Trophoblast cell (in vitro differentiated cells and primary cell): ENCODE results near the gene UAP1. TPM values are rescaled to one million over a fixed set of nuclear protein-coding genes. Genes with fewer than 3 reads are reported as not detected.

ENCODE experiments used
- DNase-seq, 2 donors: peaks; one replicate each; pipeline ENCODE4 v3.0.0-alpha.2; 2016
- H2AFZ ChIP-seq: 2 replicates; pipeline ENCODE4 v1.6.1; 2013; ENCODE audit warnings: low read length, moderate library complexity, mild to moderate bottlenecking; ENCODE audit not compliant: insufficient read depth, poor library complexity
- H2AK5ac ChIP-seq: 2 replicates; pipeline ENCODE4 v1.6.1; 2013; ENCODE audit warnings: mild to moderate bottlenecking, low read length
- H2BK120ac ChIP-seq: 2 replicates; pipeline ENCODE4 v1.6.1; 2013; ENCODE audit warnings: low read length, mild to moderate bottlenecking, moderate library complexity; ENCODE audit not compliant: insufficient read depth, poor library complexity
- H2BK12ac ChIP-seq: 2 replicates; pipeline ENCODE4 v1.6.1; 2013; ENCODE audit warnings: mild to moderate bottlenecking, low read length, moderate library complexity
- H2BK5ac ChIP-seq: 2 replicates; pipeline ENCODE4 v1.6.1; 2013; ENCODE audit warnings: low read length, low read depth, moderate library complexity, mild to moderate bottlenecking; ENCODE audit not compliant: poor library complexity
- H3K14ac ChIP-seq: 2 replicates; pipeline ENCODE4 v1.6.1; 2013; ENCODE audit warnings: mild to moderate bottlenecking, low read length
- H3K18ac ChIP-seq: 2 replicates; pipeline ENCODE4 v1.6.1; 2013; ENCODE audit warnings: mild to moderate bottlenecking, low read length
- H3K23ac ChIP-seq: 2 replicates; pipeline ENCODE4 v1.6.1; 2013; ENCODE audit warnings: low read length
- H3K27ac ChIP-seq: 2 replicates; pipeline ENCODE4 v1.5.1; 2013; ENCODE audit warnings: low read depth, mild to moderate bottlenecking, inconsistent platforms, low read length, moderate library complexity
- H3K27me3 ChIP-seq: 2 replicates; pipeline ENCODE4 v1.6.1; 2013; ENCODE audit warnings: inconsistent platforms, mild to moderate bottlenecking, low read length, moderate library complexity; ENCODE audit not compliant: insufficient read depth
- H3K36me3 ChIP-seq, 2 experiments: 1 replicate in 1 of 2; 2 replicates in 1 of 2; pipeline ENCODE4 v1.6.1; 2013; ENCODE audit warnings: low read length in 2 of 2, mild to moderate bottlenecking in 2 of 2, moderate library complexity in 1 of 2; ENCODE audit not compliant: insufficient read depth in 2 of 2, control insufficient read depth in 1 of 2
- H3K4ac ChIP-seq: 2 replicates; pipeline ENCODE4 v1.6.1; 2013; ENCODE audit warnings: low read depth, mild to moderate bottlenecking, low read length, moderate library complexity
- H3K4me1 ChIP-seq, 2 experiments: 1 replicate in 1 of 2; 2 replicates in 1 of 2; pipeline ENCODE4 v1.6.1; 2013; ENCODE audit warnings: low read length in 2 of 2, mild to moderate bottlenecking in 2 of 2, moderate library complexity in 1 of 2; ENCODE audit not compliant: insufficient read depth in 2 of 2, control insufficient read depth in 1 of 2
- H3K4me2 ChIP-seq: 2 replicates; pipeline ENCODE4 v1.6.1; 2013; ENCODE audit warnings: inconsistent platforms, mild to moderate bottlenecking, low read length, moderate library complexity
- H3K4me3 ChIP-seq: 2 replicates; pipeline ENCODE4 v1.5.1; 2013; ENCODE audit warnings: mild to moderate bottlenecking, low read depth, low read length, inconsistent platforms
- H3K79me1 ChIP-seq: one replicate; pipeline ENCODE4 v1.6.1; 2013; ENCODE audit warnings: low read length
- H3K79me2 ChIP-seq: 2 replicates; pipeline ENCODE4 v1.6.1; 2013; ENCODE audit warnings: low read length, mild to moderate bottlenecking; ENCODE audit not compliant: control insufficient read depth, insufficient read depth, poor library complexity
- H3K9ac ChIP-seq: 2 replicates; pipeline ENCODE4 v1.6.1; 2013; ENCODE audit warnings: mild to moderate bottlenecking, low read length
- H3K9me3 ChIP-seq: 2 replicates; pipeline ENCODE4 v1.6.1; 2013; ENCODE audit warnings: low read depth, mild to moderate bottlenecking, control low read depth, inconsistent platforms, low read length; ENCODE audit not compliant: insufficient read depth
- H4K12ac ChIP-seq: 2 replicates; pipeline ENCODE4 v1.6.1; 2013; ENCODE audit warnings: low read depth, mild to moderate bottlenecking, low read length, moderate library complexity
- H4K8ac ChIP-seq: 2 replicates; pipeline ENCODE4 v1.6.1; 2013; ENCODE audit warnings: low read depth, mild to moderate bottlenecking, low read length, moderate library complexity
- H4K91ac ChIP-seq: one replicate; pipeline ENCODE4 v1.6.1; 2013; ENCODE audit warnings: low read depth, mild to moderate bottlenecking, low read length, moderate library complexity
- WGBS: extraction: QIAGEN DNeasy Blood & Tissue Kit; methylation state at CpG from one replicate; pipeline ENCODE4 v1.1.7; 2013; ENCODE audit warnings: missing lambda C conversion rate; ENCODE audit not compliant: insufficient read length, insufficient coverage; ENCODE audit errors: extremely low coverage; 5-methylcytosine and 5-hydroxymethylcytosine counted together
- polyA plus RNA-seq: library from polyadenylated mRNA; stranded (reverse); fragments of 200-250 nt; gene quantifications from 2 replicates; pipeline ENCODE4 v1.2.3, GENCODE V29; 2013

UAP1 gene
- 39.2 and 40.5 TPM in 2 replicates for polyA plus RNA-seq

DNA sequence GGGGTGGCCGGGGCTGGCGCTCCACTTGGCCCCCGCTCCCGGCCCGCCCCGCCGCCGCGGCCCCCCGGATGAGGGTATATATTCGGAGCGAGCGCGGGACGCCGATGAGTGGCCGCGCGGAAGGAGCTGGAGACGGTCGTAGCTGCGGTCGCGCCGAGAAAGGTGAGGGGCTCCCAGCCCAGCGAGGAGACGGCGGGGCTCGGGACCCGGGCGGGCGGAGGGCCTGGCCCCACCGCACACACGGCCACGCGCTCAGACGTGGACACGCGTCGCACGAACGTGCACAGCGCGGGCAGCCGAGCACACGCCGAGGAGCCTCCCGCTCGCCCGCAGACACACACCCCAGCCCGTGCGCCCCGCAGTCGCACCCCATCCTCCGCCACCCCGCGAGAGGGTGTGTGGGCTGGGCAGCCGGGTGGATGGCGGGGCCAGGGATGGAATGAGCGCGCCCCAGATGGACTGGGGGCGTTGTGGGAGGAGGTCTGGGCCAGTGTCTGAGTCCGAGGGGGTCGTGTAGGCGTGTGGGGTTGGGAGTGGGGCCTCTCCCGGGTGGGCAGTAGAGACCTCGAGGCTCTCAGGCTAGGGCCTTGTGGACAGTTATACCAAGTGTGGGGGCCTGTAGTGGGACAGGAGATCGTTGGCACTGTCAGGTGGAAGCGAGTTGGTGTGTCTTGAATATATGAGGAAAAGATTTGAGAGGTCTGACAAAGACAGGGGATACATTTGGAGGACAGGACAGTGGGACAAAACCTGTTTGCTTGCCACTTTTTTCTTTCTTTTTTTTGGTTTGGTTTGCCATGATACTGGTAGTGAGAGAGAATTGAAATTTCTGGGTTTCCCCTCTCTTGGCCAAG lies at the start of gene UAP1:
UAP1 (plus strand) TSS at position 107 of the 854 bp plus-strand sequence. CDS start 4,347 bp downstream, outside the sequence.
- H3K23ac ChIP-seq: no peak within 1 kb of the TSS
- peak within 1 kb of the TSS; percentile 87 for H3K14ac ChIP-seq
- peak within 1 kb of the TSS; percentile 87 for H4K12ac ChIP-seq
- peak within 1 kb of the TSS; percentile 41 for H2AFZ ChIP-seq
- H2BK120ac ChIP-seq: peak within 1 kb of the TSS; percentile 91
- peak within 1 kb of the TSS; percentile 73 for H3K4ac ChIP-seq
- H4K8ac ChIP-seq: peak within 1 kb of the TSS; percentile 90
- peaks cover 2% of the 10 kb centered on the region for H3K9me3 ChIP-seq
- no CpG with 5 or more reads among the region's 69 CpGs for WGBS
- H2AK5ac ChIP-seq: peak within 1 kb of the TSS; percentile 88
- peak within 1 kb of the TSS; percentile 95 for H3K9ac ChIP-seq
- DNase-seq: no peak
- H3K79me1 ChIP-seq: peaks cover 9% of the 10 kb centered on the region
- H2BK5ac ChIP-seq: peak within 1 kb of the TSS; percentile 91
- H2BK12ac ChIP-seq: peak within 1 kb of the TSS; percentile 34
- peaks cover 2 to 3% of the 10 kb centered on the region in 2 experiments for H3K4me1 ChIP-seq
- peak within 1 kb of the TSS; percentile 83 for H3K18ac ChIP-seq
- H3K4me2 ChIP-seq: peak within 1 kb of the TSS; percentile 94
- H3K36me3 ChIP-seq: peaks cover 2 to 6% of the 10 kb centered on the region in 2 experiments
- peaks cover 7% of the 10 kb centered on the region for H3K79me2 ChIP-seq
- peak within 1 kb of the TSS; percentile 88 for H4K91ac ChIP-seq
- H3K27ac ChIP-seq: peak within 1 kb of the TSS; percentile 68
- no peaks in the 10 kb centered on the region for H3K27me3 ChIP-seq
- peak within 1 kb of the TSS; percentile 98 for H3K4me3 ChIP-seq

DNA sequence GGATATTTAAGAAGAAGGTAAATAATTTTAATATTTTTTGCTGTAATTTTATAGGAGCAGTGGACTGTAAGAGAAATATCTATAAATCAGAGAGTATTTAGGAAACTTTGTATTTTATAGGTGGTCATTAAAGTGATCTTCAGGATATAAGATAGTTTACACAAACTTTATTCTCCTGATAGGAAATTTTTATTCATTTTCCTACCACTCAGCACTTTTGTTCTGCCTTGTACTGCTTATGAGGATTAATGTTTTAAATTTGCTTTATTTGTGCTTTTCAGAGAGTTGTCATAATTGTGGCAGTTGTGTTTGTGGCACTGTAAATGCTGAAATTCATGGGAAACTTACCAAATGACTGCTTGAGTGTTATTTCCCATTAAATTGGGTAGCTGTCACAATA lies 34.2 kb upstream of the UAP1 start:
- H4K91ac ChIP-seq: no peak overlapping the region
- H3K9me3 ChIP-seq: no peaks in the 10 kb centered on the region
- no peak overlapping the region for H3K9ac ChIP-seq
- H3K4me1 ChIP-seq: no peaks in the 10 kb centered on the region
- H3K79me1 ChIP-seq: no peaks in the 10 kb centered on the region
- no peak overlapping the region for H2BK120ac ChIP-seq
- H3K4me2 ChIP-seq: no peak overlapping the region
- H3K27ac ChIP-seq: no peak overlapping the region
- H3K23ac ChIP-seq: no peak overlapping the region
- H2AFZ ChIP-seq: no peak overlapping the region
- H3K27me3 ChIP-seq: no peaks in the 10 kb centered on the region
- H3K18ac ChIP-seq: no peak overlapping the region
- H4K8ac ChIP-seq: no peak overlapping the region
- H3K36me3 ChIP-seq: peaks cover 0 to 2% of the 10 kb centered on the region in 2 experiments
- H3K14ac ChIP-seq: no peak overlapping the region
- no peak overlapping the region for H4K12ac ChIP-seq
- DNase-seq: no peak
- H2AK5ac ChIP-seq: no peak overlapping the region
- H2BK5ac ChIP-seq: no peak overlapping the region
- H3K4me3 ChIP-seq: no peak overlapping the region
- H3K4ac ChIP-seq: no peak overlapping the region
- H3K79me2 ChIP-seq: no peaks in the 10 kb centered on the region
- H2BK12ac ChIP-seq: no peak overlapping the region

GRCh38 chr1:162530307-162530987 lies 31.1 kb upstream of the UAP1 start:
- no peak overlapping the region for H3K4me2 ChIP-seq
- H3K36me3 ChIP-seq: no peaks in the 10 kb centered on the region
- H3K9me3 ChIP-seq: no peaks in the 10 kb centered on the region
- no peak overlapping the region for H3K4me3 ChIP-seq
- H3K4me1 ChIP-seq: no peaks in the 10 kb centered on the region
- H4K8ac ChIP-seq: no peak overlapping the region
- WGBS: no CpG with 5 or more reads among the region's 7 CpGs
- H3K4ac ChIP-seq: no peak overlapping the region
- H3K9ac ChIP-seq: no peak overlapping the region
- no peaks in the 10 kb centered on the region for H3K79me2 ChIP-seq
- H2BK12ac ChIP-seq: no peak overlapping the region
- no peak overlapping the region for H3K23ac ChIP-seq
- no peaks in the 10 kb centered on the region for H3K79me1 ChIP-seq
- no peak overlapping the region for H2AFZ ChIP-seq
- no peak overlapping the region for H3K14ac ChIP-seq
- H2AK5ac ChIP-seq: no peak overlapping the region
- no peak overlapping the region for H3K27ac ChIP-seq
- no peaks in the 10 kb centered on the region for H3K27me3 ChIP-seq
- H4K91ac ChIP-seq: no peak overlapping the region
- H3K18ac ChIP-seq: no peak overlapping the region
- DNase-seq: no peak
- no peak overlapping the region for H2BK120ac ChIP-seq
- no peak overlapping the region for H2BK5ac ChIP-seq
- no peak overlapping the region for H4K12ac ChIP-seq

DNA sequence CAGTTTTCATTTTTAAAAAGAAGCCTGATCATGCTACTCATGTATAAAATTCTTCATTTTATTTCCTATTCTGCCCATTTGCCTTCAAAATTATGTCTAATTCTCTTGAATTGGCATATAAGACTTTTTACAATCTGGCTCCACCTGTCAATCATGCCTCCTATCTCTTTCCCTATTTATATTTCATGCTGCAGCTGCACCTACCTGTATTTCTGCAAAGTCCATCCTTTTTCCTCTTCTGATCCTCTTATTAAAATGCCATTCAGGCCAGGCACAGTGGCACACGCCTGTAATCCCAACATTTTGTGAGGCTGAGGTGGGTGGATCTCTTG lies 30.6 kb upstream of the UAP1 start:
- Histone ChIP-seq H4K8ac (no peak overlapping the region), H4K91ac (no peak overlapping the region), H2BK12ac (no peak overlapping the region), H3K4me1 (no peaks in the 10 kb centered on the region), H3K9ac (no peak overlapping the region), H4K12ac (no peak overlapping the region), H3K23ac (no peak overlapping the region), H3K36me3 (no peaks in the 10 kb centered on the region), H3K4ac (no peak overlapping the region), H2AFZ (no peak overlapping the region), H3K14ac (no peak overlapping the region), H3K4me2 (no peak overlapping the region), H2BK120ac (no peak overlapping the region), H3K9me3 (no peaks in the 10 kb centered on the region), H2AK5ac (no peak overlapping the region), H2BK5ac (no peak overlapping the region), H3K79me2 (no peaks in the 10 kb centered on the region), H3K79me1 (no peaks in the 10 kb centered on the region), H3K18ac (no peak overlapping the region), H3K27me3 (no peaks in the 10 kb centered on the region), H3K4me3 (no peak overlapping the region), H3K27ac (no peak overlapping the region)
- DNase-seq: no peak
- no CpG with 5 or more reads among the region's 1 CpG for WGBS
